OCI-LY1 (cell line): ENCODE data around the gene LITAFD.

Experiments
- CTCF ChIP-seq: fragments of 200-600 bp; sonication (generic), shearing (Covaris generic); IDR thresholded peaks from 2 replicates; pipeline ENCODE4 v1.5.1; 2017; ENCODE audit warnings: mild to moderate bottlenecking, antibody characterized with exemption, low read length, moderate library complexity, mixed read lengths
- EZH2 ChIP-seq: fragments of 200-600 bp; sonication (generic), shearing (Covaris generic); IDR thresholded peaks from 2 replicates; pipeline ENCODE4 v1.8.0; 2017; ENCODE audit warnings: borderline replicate concordance, mixed run types, mild to moderate bottlenecking, antibody characterized with exemption, low read length, moderate library complexity, mixed read lengths

GRCh38 chr16:8931859-8932258, 49.7 kb downstream of the LITAFD start:
- TF ChIP-seq CTCF (no peak), EZH2 (no peak)
